ENCODE data around the gene ERBB4. TPM values are rescaled to one million over a fixed set of nuclear protein-coding genes. Genes with fewer than 3 reads are reported as not detected.

Gene ERBB4
- total RNA-seq, 4 donors from 2014 or later, result 0.09 to 0.67 TPM; not detected in 2

DNA sequence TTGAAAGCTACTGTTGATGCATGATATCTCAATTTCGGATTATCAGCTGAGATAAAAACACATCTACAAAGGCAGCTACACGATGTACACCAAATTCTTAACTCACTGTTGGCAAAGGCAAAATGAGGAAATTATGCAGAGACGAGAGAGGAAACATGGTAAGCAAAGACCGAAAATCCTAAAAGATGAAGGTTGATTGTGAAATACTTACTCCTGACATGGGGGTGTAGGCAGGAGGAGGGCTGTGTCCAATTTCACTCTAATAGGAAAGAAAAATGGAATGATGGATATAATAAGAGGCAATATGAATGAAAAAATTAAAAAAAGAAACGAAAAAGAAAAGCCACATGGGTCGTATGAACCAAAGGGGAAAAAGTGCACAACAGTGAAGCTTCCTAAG lies 1150.9 kb downstream of the ERBB4 start:
- H3K9me3 ChIP-seq, result no peaks in the 10 kb centered on the region
- no peaks in the 10 kb centered on the region for H3K36me3 ChIP-seq
- no peak for DNase-seq
- no peaks in the 10 kb centered on the region for H3K27me3 ChIP-seq
- no peak overlapping the region for H3K27ac ChIP-seq
- no peak overlapping the region for H3K4me3 ChIP-seq
- no peaks in the 10 kb centered on the region for H3K4me1 ChIP-seq
- no peak for TF ChIP-seq POLR2A (IDR thresholded peaks at IDR 0.05)
- TF ChIP-seq, protein P1, sequence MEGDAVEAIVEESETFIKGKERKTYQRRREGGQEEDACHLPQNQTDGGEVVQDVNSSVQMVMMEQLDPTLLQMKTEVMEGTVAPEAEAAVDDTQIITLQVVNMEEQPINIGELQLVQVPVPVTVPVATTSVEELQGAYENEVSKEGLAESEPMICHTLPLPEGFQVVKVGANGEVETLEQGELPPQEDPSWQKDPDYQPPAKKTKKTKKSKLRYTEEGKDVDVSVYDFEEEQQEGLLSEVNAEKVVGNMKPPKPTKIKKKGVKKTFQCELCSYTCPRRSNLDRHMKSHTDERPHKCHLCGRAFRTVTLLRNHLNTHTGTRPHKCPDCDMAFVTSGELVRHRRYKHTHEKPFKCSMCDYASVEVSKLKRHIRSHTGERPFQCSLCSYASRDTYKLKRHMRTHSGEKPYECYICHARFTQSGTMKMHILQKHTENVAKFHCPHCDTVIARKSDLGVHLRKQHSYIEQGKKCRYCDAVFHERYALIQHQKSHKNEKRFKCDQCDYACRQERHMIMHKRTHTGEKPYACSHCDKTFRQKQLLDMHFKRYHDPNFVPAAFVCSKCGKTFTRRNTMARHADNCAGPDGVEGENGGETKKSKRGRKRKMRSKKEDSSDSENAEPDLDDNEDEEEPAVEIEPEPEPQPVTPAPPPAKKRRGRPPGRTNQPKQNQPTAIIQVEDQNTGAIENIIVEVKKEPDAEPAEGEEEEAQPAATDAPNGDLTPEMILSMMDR (IDR thresholded peaks at IDR 0.05), result no peak

DNA sequence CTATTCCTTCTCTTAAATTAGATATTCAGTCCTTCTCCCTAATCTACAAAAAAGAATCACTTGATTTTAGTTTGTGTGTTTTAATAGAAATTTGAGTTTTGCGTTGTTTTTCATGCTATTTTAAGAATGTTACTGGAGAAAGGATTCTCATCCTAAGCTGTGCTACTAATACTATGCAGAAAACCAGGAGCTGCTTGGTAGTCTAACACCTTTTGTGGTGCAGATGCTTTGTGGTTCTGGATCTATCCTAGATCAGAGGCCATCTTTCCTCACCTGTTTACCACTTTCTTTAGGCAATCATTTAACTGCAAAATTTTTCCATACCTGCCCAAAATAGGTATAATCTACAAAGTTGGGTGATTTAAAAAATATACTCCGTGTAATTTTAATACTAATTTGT lies 1158.6 kb downstream of the ERBB4 start:
- TF ChIP-seq POLR2A (IDR thresholded peaks at IDR 0.05), result no peak
- TF ChIP-seq, protein P1 (IDR thresholded peaks at IDR 0.05), result no peak
- Histone ChIP-seq H3K27me3 (no peaks in the 10 kb centered on the region), H3K9me3 (no peaks in the 10 kb centered on the region), H3K4me1 (no peaks in the 10 kb centered on the region), H3K36me3 (no peaks in the 10 kb centered on the region), H3K27ac (no peak overlapping the region), H3K4me3 (no peak overlapping the region)
- no peak for DNase-seq

DNA sequence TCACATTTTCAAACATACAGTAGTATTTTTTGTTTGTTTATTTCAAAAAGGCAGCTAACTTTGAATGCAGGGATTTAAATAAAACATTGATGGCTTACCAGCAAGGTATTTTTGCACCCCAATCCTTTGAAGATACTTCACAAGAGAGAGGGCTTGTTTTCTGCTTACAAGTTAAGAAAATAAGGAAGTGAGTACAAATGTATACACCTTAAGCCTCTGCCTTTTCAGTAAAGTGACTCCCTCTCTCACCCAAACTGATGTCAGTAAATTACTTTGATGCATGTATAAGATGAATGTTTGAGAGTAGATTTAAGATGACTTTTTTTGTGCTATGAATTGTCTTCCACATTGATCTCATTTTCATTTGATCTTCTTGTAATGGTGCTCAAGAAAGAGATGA lies 1162.2 kb downstream of the ERBB4 start:
- no peak for DNase-seq
- H3K36me3 ChIP-seq, result no peaks in the 10 kb centered on the region
- H3K27me3 ChIP-seq, result no peaks in the 10 kb centered on the region
- TF ChIP-seq, protein P1 (IDR thresholded peaks at IDR 0.05), result no peak
- no peak for TF ChIP-seq POLR2A (IDR thresholded peaks at IDR 0.05)
- H3K9me3 ChIP-seq, result no peaks in the 10 kb centered on the region
- H3K4me1 ChIP-seq, result no peaks in the 10 kb centered on the region
- H3K4me3 ChIP-seq, result no peak overlapping the region
- H3K27ac ChIP-seq, result no peak overlapping the region

DNA sequence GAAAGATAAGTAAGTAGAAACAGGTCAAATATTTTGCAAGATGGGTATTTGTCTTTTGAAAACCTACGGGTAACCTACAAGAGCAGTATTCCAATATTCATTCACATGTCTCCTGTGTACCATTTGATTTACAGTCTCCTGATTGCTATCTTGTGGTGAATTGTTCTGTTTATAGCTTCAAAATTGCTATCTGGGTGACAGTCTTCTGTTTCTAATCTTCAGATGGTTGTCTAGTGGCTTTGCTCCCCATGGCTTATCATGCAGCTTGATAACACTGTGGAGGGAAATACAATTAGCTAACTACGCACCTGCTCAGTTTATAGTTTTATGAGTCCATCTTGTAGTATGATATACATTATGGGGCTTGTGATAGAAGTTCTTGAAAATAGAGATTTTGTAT lies 1165.4 kb downstream of the ERBB4 start:
- no peak for TF ChIP-seq POLR2A (IDR thresholded peaks at IDR 0.05)
- TF ChIP-seq, protein P1 (IDR thresholded peaks at IDR 0.05), result no peak
- H3K9me3 ChIP-seq, result no peaks in the 10 kb centered on the region
- no peaks in the 10 kb centered on the region for H3K36me3 ChIP-seq
- H3K4me1 ChIP-seq, result no peaks in the 10 kb centered on the region
- H3K27me3 ChIP-seq, result no peaks in the 10 kb centered on the region
- DNase-seq, result no peak
- H3K4me3 ChIP-seq, result no peak overlapping the region
- H3K27ac ChIP-seq, result no peak overlapping the region

DNA sequence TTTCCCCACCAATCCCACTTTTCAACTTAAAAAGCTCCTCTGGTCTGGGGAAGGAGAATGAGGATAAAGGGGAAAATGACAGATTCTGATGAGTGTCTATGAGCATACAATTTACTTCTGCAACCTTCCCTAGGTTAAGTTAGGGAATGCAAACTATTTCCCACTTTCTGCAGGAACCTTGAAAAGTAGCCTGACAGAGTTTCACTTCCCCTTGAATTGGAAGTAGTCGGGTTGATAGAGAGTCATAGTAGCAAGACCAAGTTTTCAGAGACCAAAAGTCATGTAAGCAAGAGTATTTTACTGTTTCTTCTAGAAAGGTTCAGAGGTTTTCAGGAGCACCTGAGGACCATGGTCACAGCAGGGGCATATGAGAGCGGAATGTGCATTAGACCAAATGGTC lies 1167.1 kb downstream of the ERBB4 start:
- H3K4me3 ChIP-seq, result no peak overlapping the region
- H3K36me3 ChIP-seq, result no peaks in the 10 kb centered on the region
- no peak overlapping the region for H3K27ac ChIP-seq
- no peaks in the 10 kb centered on the region for H3K9me3 ChIP-seq
- TF ChIP-seq, protein P1 (IDR thresholded peaks at IDR 0.05), result no peak
- no peak for TF ChIP-seq POLR2A (IDR thresholded peaks at IDR 0.05)
- H3K4me1 ChIP-seq, result no peaks in the 10 kb centered on the region
- DNase-seq, result no peak
- no peaks in the 10 kb centered on the region for H3K27me3 ChIP-seq

DNA sequence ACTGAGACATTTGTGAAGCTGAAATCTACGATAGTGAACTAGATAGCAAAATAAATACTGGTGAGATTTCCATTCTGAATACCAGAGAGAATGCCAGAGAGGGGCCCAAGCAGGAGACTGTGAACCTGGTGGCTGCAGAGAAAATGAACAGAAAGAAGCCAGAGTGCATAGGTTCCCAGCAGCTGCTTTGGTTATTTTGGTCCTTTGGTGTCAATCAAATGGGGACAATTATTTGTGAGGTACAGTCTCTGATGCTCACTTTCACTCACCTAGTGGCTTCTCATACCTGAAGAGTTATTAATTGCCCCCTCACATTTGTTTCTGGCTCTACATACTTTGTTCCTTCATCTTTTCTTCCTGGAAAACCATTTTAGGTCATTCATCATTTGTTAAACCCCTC lies 1170.1 kb downstream of the ERBB4 start:
- no peaks in the 10 kb centered on the region for H3K4me1 ChIP-seq
- TF ChIP-seq POLR2A (IDR thresholded peaks at IDR 0.05), result no peak
- TF ChIP-seq, protein P1 (IDR thresholded peaks at IDR 0.05), result no peak
- no peak for DNase-seq
- H3K36me3 ChIP-seq, result no peaks in the 10 kb centered on the region
- H3K27ac ChIP-seq, result no peak overlapping the region
- no peaks in the 10 kb centered on the region for H3K27me3 ChIP-seq
- no peak overlapping the region for H3K4me3 ChIP-seq
- no peaks in the 10 kb centered on the region for H3K9me3 ChIP-seq

Measured in Peyer's patch (tissue), 4 donors.